VCaP (cell line): ENCODE results near the gene MXRA7.
"Not testable (repeated sequence)": the region's sequence is repeated elsewhere in the genome, so short reads cannot be mapped to it uniquely, and the experiment has no call there.

Source experiments
- H3K27ac ChIP-seq: fragments of 450-650 bp; 2 replicates; pipeline ENCODE4 v1.5.1; 2017
- TF ChIP-seq, protein P1 (sequence below): fragments of 450-650 bp; conservative IDR thresholded peaks from 2 replicates; pipeline ENCODE4 v1.5.1; 2017; ENCODE audit warnings: mild to moderate bottlenecking, moderate library complexity

MXRA7 gene

GRCh38 chr17:76725580-76726230 lies 14.9 kb upstream of the MXRA7 start:
- TF ChIP-seq, protein P1, sequence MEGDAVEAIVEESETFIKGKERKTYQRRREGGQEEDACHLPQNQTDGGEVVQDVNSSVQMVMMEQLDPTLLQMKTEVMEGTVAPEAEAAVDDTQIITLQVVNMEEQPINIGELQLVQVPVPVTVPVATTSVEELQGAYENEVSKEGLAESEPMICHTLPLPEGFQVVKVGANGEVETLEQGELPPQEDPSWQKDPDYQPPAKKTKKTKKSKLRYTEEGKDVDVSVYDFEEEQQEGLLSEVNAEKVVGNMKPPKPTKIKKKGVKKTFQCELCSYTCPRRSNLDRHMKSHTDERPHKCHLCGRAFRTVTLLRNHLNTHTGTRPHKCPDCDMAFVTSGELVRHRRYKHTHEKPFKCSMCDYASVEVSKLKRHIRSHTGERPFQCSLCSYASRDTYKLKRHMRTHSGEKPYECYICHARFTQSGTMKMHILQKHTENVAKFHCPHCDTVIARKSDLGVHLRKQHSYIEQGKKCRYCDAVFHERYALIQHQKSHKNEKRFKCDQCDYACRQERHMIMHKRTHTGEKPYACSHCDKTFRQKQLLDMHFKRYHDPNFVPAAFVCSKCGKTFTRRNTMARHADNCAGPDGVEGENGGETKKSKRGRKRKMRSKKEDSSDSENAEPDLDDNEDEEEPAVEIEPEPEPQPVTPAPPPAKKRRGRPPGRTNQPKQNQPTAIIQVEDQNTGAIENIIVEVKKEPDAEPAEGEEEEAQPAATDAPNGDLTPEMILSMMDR: no peak
- peak overlapping the region; percentile 99 for H3K27ac ChIP-seq

- peak overlapping the region; percentile 99; the same call in 1 of the 2 replicates for H3K27ac ChIP-seq
- TF ChIP-seq, protein P1: no peak
Observed at GRCh38 chr17:76723812-76724211, 13.0 kb upstream of the MXRA7 start.

DNA sequence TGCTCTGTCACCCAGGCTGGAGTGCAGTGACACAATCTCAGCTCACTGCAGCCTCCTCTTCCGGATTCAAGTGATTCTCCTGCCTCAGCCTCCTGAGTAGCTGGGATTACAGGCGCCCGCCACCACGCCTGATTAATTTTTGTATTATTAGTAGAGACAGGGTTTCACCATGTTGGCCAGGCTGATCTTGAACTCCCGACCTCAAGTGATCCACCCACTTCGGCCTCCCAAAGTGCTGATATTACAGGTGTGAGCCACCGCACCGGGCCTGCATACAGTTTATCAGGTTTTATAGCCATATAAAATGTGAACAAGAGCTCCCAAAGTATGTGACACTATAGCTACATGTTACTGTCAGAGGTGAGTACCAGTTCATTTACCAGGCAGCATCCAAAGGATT lies 12.2 kb upstream of the MXRA7 start:
- not testable (repeated sequence) for H3K27ac ChIP-seq

GRCh38 chr17:76722279-76722678 lies 11.5 kb upstream of the MXRA7 start:
- TF ChIP-seq, protein P1: no peak
- H3K27ac ChIP-seq: no peak overlapping the region

DNA sequence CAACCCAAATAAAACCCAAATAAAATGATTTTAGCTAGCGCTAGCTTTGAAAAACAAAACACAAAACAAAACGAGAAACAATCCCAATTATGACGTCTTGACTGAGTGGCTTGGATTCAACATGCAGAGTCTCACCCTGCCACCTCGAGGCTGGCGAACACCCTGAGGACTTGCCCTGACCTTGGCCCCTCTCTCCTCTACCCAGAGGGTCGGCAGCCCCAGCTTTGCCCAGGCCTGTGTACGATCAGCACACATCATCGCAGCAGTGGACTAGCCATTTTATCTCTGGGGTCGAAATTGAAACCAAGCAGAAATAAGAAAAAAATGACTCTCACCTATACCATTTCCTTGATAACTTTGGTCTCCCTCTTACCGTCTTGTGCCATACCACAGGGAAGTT lies 10.7 kb upstream of the MXRA7 start:
- H3K27ac ChIP-seq: no peak overlapping the region
- TF ChIP-seq, protein P1: no peak

DNA sequence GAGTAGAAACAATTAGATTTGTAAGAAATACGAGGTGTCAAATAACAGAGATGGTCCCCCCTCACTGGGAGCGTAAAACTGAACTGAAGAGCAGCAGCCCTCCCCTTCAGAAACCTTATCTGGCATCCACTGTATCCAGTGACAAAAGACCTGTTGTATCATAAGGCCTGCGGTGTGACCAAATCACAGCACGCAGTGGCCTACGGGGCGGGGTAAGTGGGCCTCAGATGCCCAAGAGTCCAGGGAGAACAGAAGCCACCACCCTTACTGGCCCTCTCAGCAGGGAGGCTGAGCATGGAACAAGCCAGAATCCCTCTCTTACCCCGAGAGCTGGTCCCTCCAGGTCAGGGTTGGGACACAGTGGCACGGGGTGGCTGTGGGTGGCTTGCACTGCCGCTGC lies 10.2 kb upstream of the MXRA7 start:
- TF ChIP-seq, protein P1: no peak

GRCh38 chr17:76720211-76720610 lies 9.4 kb upstream of the MXRA7 start:
- no peak overlapping the region for H3K27ac ChIP-seq

More for the DNA sequence above, 10.2 kb upstream of the MXRA7 start:
- no peak overlapping the region for H3K27ac ChIP-seq

DNA sequence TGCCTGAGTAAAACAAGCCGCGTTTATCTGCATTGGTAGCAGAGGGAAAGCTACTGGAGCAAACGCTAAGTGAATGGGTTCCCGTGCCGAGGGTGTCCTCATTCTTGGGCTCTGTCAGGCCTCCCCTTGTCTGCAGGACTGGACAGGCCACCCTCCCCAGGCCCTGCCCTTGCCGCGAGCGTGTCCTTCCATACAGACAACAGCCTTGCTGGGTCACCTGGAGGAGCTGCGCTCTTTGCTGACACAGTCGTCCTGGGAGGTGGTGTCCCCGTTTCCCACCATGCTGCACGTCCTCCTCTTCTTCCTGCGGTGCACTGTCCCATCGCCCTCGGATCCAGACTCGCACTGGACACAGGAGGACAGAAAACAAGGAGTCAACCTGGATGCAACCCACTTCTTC lies 7.8 kb upstream of the MXRA7 start:
- no peak overlapping the region for H3K27ac ChIP-seq
- TF ChIP-seq, protein P1: no peak

More at GRCh38 chr17:76720211-76720610, 9.4 kb upstream of the MXRA7 start:
- TF ChIP-seq, protein P1: no peak
